ENCODE measurements around the gene GABRD.

GABRD gene

DNA sequence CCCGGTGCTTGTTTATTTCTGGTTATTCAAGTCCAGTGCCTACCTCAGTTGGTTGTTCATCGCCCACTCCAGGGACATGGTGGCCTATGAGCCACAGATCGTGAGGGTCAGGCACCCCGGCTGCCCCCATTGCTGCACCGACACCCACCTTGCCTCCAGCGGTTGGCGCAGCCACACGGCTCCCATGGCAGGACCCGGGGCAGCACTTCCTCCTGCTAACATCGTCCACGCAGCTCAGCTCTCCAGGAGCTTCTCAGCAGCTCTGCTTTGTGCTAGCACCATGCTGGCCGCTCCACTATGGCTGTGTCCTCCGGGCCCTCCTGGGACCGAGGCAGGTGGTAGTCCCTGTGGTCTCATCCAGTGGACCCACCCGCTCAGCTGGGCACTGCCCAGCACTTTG is 17.1 kb downstream of the GABRD start:
- in situ Hi-C loops (cut with MboI; ENCODE audit: low sequenced_read_pairs, unreplicated experiment): no loop called here
- DNase-seq (ENCODE audit: low spot score): no peak
- TF ChIP-seq, protein P1, sequence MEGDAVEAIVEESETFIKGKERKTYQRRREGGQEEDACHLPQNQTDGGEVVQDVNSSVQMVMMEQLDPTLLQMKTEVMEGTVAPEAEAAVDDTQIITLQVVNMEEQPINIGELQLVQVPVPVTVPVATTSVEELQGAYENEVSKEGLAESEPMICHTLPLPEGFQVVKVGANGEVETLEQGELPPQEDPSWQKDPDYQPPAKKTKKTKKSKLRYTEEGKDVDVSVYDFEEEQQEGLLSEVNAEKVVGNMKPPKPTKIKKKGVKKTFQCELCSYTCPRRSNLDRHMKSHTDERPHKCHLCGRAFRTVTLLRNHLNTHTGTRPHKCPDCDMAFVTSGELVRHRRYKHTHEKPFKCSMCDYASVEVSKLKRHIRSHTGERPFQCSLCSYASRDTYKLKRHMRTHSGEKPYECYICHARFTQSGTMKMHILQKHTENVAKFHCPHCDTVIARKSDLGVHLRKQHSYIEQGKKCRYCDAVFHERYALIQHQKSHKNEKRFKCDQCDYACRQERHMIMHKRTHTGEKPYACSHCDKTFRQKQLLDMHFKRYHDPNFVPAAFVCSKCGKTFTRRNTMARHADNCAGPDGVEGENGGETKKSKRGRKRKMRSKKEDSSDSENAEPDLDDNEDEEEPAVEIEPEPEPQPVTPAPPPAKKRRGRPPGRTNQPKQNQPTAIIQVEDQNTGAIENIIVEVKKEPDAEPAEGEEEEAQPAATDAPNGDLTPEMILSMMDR (IDR thresholded peaks at IDR 0.05; ENCODE audit: borderline replicate concordance, control extremely low read depth, extremely low read depth, insufficient read depth, missing control alignments): no peak

DNA sequence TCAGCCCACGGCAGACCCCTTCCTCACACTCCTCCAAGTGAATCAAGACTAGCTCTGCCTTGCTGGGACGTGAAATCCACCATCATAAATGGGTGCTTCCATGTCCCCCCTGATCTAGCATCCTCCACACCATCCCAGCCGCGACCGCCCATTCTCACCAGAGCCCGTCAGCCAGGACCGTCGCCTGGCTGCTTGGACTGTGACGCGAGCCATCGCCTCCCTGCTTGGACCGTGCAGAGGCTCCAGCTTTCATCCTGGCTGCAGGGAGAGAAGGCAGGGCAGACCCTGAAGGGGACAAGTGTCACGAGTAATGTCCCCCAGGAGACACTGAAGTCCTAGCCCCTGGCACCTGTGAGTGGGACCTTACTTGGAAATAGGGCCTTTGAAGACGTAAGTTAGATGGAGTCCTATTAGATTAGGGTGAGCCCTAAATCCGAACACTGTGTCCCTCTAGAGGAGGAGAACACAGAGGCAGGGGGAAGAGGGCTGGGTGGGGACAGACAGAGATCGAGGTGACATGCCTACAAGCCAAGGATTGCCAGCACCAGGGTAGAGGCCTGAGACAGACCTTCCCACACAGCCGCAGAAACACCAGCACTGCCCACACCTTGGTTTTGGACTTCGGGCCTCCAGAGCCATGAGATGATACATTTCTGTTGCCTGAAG is 18.3 kb downstream of the GABRD start:
- in situ Hi-C loops (cut with MboI; ENCODE audit: low sequenced_read_pairs, unreplicated experiment): no loop called here
- DNase-seq (ENCODE audit: low spot score): no peak
- TF ChIP-seq, protein P1 (IDR thresholded peaks at IDR 0.05; ENCODE audit: borderline replicate concordance, control extremely low read depth, extremely low read depth, insufficient read depth, missing control alignments): no peak

DNA sequence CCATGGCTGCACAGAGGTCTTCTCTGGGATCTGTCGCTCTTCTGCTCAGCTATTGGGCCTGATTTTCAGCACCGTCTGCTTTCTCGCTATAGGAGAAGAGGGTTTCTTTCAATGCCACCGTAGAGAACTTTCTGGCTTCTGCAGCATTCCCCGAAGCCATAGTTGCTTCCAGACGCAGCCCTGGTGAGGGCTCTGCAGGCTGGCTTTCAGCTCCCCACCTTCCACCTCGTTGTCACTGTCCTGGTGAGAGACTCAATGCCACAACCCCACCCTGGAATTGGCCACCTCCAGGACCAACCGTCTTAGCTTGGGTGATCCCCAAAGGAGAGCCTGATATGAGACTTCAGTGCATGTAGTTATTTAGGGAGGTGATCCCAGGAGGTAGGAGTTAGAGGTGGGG is 19.1 kb downstream of the GABRD start:
- in situ Hi-C loops (cut with MboI; ENCODE audit: low sequenced_read_pairs, unreplicated experiment): no loop called here
- TF ChIP-seq, protein P1 (IDR thresholded peaks at IDR 0.05; ENCODE audit: borderline replicate concordance, control extremely low read depth, extremely low read depth, insufficient read depth, missing control alignments): no peak
- DNase-seq (ENCODE audit: low spot score): no peak

DNA sequence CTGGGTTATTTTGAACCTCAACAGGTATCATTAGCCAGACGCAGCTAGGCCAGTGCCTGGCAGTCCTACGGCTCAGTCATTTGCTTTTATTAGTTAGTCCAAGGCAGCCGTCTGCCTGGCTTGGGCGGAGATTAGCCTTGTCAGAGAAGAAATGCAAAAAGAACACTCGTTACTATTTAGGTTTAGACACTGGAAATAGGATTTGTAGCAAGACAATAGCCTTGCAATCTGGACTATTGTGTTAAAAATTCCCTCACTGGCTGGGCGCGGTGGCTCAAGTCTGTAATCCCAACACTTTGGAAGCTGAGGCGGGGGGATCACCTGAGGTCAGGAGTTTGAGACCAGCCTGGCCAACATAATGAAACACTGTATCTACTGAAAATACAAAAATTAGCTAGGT is 20.1 kb downstream of the GABRD start:
- in situ Hi-C loops (cut with MboI; ENCODE audit: low sequenced_read_pairs, unreplicated experiment): no loop called here
- TF ChIP-seq, protein P1 (IDR thresholded peaks at IDR 0.05; ENCODE audit: borderline replicate concordance, control extremely low read depth, extremely low read depth, insufficient read depth, missing control alignments): no peak
- no peak for DNase-seq (ENCODE audit: low spot score)

DNA sequence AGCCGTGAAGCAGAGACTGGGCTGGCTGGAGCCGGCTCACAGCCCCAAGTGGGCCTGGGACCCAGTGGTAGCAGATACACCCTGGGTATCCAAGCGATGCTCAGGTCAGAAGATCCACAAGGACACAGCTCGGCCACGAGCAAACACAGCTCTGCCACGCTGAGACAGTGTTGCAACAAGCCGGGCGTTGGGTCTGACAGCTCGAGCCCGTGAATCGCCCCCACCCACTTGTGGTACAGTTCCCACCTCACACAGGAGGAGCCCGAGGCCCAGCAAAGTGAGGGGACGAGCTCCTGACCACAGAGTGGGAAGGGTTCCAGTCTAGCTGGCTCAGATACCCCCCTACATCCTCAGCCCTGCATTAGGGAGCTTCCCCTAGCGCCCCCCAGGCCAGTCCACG is 22.2 kb downstream of the GABRD start:
- TF ChIP-seq, protein P1 (IDR thresholded peaks at IDR 0.05; ENCODE audit: borderline replicate concordance, control extremely low read depth, extremely low read depth, insufficient read depth, missing control alignments): no peak
- DNase-seq (ENCODE audit: low spot score): no peak
- in situ Hi-C loops (cut with MboI; ENCODE audit: low sequenced_read_pairs, unreplicated experiment): no loop called here

DNA sequence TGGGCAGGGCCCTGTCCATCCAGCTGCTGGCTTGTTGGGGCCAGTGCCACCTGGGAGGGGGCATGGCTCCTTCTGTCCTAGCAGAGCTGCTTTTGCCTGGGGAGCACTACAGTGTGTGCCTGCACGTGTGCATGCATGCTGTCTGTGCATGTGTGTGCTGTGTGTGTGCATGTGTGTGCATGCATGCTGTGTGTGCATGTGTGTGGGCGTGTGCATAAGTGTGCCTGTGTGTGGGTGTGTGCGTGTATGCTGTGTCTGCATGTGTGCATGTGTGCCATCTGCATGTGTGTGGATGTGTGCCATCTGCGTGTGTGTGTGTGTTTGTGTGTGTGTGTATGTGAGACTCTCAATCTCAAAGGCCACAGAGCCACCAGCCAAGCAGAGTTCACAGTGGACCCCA is 22.7 kb downstream of the GABRD start:
- in situ Hi-C loops (cut with MboI; ENCODE audit: low sequenced_read_pairs, unreplicated experiment): no loop called here
- TF ChIP-seq, protein P1 (IDR thresholded peaks at IDR 0.05; ENCODE audit: borderline replicate concordance, control extremely low read depth, extremely low read depth, insufficient read depth, missing control alignments): no peak
- no peak for DNase-seq (ENCODE audit: low spot score)
